ENCODE measurements around the gene PRKAR2B. TPM values are rescaled to one million over a fixed set of nuclear protein-coding genes. Genes with fewer than 3 reads are reported as not detected.

PRKAR2B gene
- total and polyA plus RNA-seq, 7 donors: 1.3 to 3.5 (median 1.7) TPM

- WGBS, 3 donors: 88 to 91% (median 89%) methylated on average over 10 of the region's 10 CpGs
- intact Hi-C loops (cut with DNase I): no loop called here
Observed at GRCh38 chr7:107047902-107048782, 3.6 kb downstream of the PRKAR2B start.

GRCh38 chr7:107048783-107049418 is 4.4 kb downstream of the PRKAR2B start:
- WGBS, 3 donors: 87 to 93% (median 91%) methylated on average over 4 of the region's 4 CpGs
- TF ChIP-seq CTCF (IDR thresholded peaks at IDR 0.05): no peak
- intact Hi-C loops (cut with DNase I): no loop called here

More at GRCh38 chr7:107047902-107048782, 3.6 kb downstream of the PRKAR2B start:
- no peak for TF ChIP-seq CTCF (IDR thresholded peaks at IDR 0.05)
- H3K4me1 ChIP-seq: peaks cover 15% of the 10 kb centered on the region
- ATAC-seq (no peak), DNase-seq (no peak)
- H3K9me3 ChIP-seq: no peaks in the 10 kb centered on the region
- peaks cover 0 to 23% (median 0%) of the 10 kb centered on the region in 3 donors for H3K27me3 ChIP-seq (ENCODE audit: insufficient read depth in 3 of 3, low read length in 2 of 3)
- H3K36me3 ChIP-seq (ENCODE audit: insufficient read depth in 1 of 2, low read depth in 1 of 2): no peaks in the 10 kb centered on the region
- H3K27ac ChIP-seq: no peak overlapping the region
- H3K4me3 ChIP-seq: no peak overlapping the region

GRCh38 chr7:107049480-107049879 is 5.0 kb downstream of the PRKAR2B start:
- Histone ChIP-seq H3K36me3 (ENCODE audit: insufficient read depth in 1 of 2, low read depth in 1 of 2) (no peaks in the 10 kb centered on the region), H3K4me1 (peaks cover 15% of the 10 kb centered on the region), H3K27me3 (ENCODE audit: insufficient read depth in 3 of 3, low read length in 2 of 3) (peaks cover 0 to 23% (median 0%) of the 10 kb centered on the region in 3 donors), H3K4me3 (no peak overlapping the region), H3K9me3 (no peaks in the 10 kb centered on the region), H3K27ac (no peak overlapping the region)
- DNase-seq (no peak), ATAC-seq (no peak)
- intact Hi-C loops (cut with DNase I): no loop called here
- no peak for TF ChIP-seq CTCF (IDR thresholded peaks at IDR 0.05)
- 90 to 100% (median 94%) methylated on average over 1 of the region's 1 CpG for WGBS, 3 donors

More at GRCh38 chr7:107048783-107049418, 4.4 kb downstream of the PRKAR2B start:
- no peak overlapping the region for H3K4me3 ChIP-seq
- H3K4me1 ChIP-seq: peaks cover 15% of the 10 kb centered on the region
- peaks cover 0 to 23% (median 0%) of the 10 kb centered on the region in 3 donors for H3K27me3 ChIP-seq (ENCODE audit: insufficient read depth in 3 of 3, low read length in 2 of 3)
- no peak for DNase-seq
- no peaks in the 10 kb centered on the region for H3K36me3 ChIP-seq (ENCODE audit: insufficient read depth in 1 of 2, low read depth in 1 of 2)
- no peak for ATAC-seq
- H3K9me3 ChIP-seq: no peaks in the 10 kb centered on the region
- no peak overlapping the region for H3K27ac ChIP-seq

GRCh38 chr7:107049971-107050532 is 5.5 kb downstream of the PRKAR2B start:
- Histone ChIP-seq H3K9me3 (no peaks in the 10 kb centered on the region), H3K4me3 (no peak overlapping the region), H3K27me3 (ENCODE audit: insufficient read depth in 3 of 3, low read length in 2 of 3) (peaks cover 0 to 23% (median 0%) of the 10 kb centered on the region in 3 donors), H3K4me1 (peaks cover 12% of the 10 kb centered on the region), H3K36me3 (ENCODE audit: insufficient read depth in 1 of 2, low read depth in 1 of 2) (no peaks in the 10 kb centered on the region), H3K27ac (no peak overlapping the region)
- DNase-seq (no peak), ATAC-seq (no peak)
- intact Hi-C loops (cut with DNase I): loop anchor here in 1 of 2 donors (10.0 kb wide), 1 partner anchor 255 kb away; no protein-coding TSS in a partner anchor
- WGBS, 3 donors: 54 to 76% (median 70%) methylated on average over 1 of the region's 1 CpG
- TF ChIP-seq CTCF (IDR thresholded peaks at IDR 0.05): no peak

All from psoas muscle (tissue), 8 donors.